Memory B cell (primary cell): Measurements from ENCODE around the gene MIDN.
A peak's percentile ranks its signal among the peaks of the same experiment; 100 is the strongest.

Source experiments
- ATAC-seq: fragments of 150-1000 bp; cut with Tn5 transposase; 2 replicates; pipeline ENCODE4 v1.10.0; 2021; ENCODE audit warnings: low read depth, mild to moderate bottlenecking, moderate library complexity
- DNase-seq, 2 donors: peaks; one replicate each; pipeline ENCODE4 v3.0.0; 2022; ENCODE audit warnings: low spot score in 2 of 2
- H3K27ac Mint-ChIP-seq: one replicate; pipeline ENCODE4 v1.8.0; 2022; ENCODE audit warnings: mild to moderate bottlenecking, moderate library complexity, mixed read lengths
- H3K27me3 Mint-ChIP-seq: one replicate; pipeline ENCODE4 v1.8.0; 2022; ENCODE audit warnings: mixed read lengths
- H3K36me3 Mint-ChIP-seq: one replicate; pipeline ENCODE4 v1.8.0; 2022; ENCODE audit warnings: mild to moderate bottlenecking, mixed read lengths
- H3K4me1 Mint-ChIP-seq: one replicate; pipeline ENCODE4 v1.8.0; 2022; ENCODE audit warnings: mixed read lengths
- H3K4me3 Mint-ChIP-seq: one replicate; pipeline ENCODE4 v1.8.0; 2022; ENCODE audit warnings: mild to moderate bottlenecking, moderate library complexity, mixed read lengths
- H3K9me3 Mint-ChIP-seq: one replicate; pipeline ENCODE4 v1.8.0; 2022; ENCODE audit warnings: mixed read lengths

Gene MIDN

DNA sequence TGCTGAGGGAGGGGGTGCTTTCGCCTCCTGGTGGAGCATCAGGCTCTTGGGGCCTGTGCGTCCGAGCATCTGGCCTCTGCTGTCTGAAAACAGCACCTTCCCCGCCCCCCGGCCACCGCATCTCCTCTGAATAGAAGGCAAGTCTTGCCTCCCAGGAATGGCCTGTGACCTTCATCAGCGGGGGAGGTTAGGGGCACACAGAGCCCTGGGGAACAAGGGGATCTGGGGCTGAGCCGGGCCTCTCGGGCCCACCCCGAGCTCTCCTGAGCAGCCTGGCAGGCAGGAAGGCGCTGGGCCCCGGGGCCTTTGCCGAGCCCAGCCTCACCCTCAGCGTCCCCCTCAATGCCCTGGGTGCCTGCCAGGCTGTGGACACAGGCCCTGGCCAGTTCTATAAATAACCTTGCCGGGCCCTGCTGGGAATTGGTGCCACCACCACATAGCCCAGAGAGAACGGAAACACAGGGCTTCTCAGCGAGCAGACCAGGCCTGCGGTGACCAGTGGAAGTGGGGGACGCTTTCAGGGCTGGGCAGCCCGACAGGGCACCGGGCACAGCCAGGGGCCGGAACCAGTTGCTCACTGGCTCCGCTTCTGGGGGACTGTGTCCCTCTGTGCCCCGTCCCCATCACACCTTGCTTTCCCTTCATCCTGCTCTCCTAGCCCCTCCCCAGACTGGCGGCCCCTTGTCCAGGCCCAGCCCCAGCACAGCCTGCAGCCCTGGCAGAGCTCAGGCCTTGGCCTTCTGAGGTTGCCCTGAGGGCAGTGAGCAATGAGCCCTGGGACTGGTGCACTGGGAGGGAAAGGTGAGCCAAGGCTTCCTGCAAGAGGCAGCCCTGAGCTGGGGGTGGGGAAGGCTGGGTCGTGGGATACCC lies 33.3 kb upstream of the MIDN start:
- ATAC-seq, result no peak
- H3K4me3 Mint-ChIP-seq, result no peak overlapping the region

GRCh38 chr19:1216756-1217155 lies 31.6 kb upstream of the MIDN start:
- Mint-ChIP-seq H3K9me3 (no peaks in the 10 kb centered on the region), H3K36me3 (peaks cover 4% of the 10 kb centered on the region), H3K4me1 (peaks cover 14% of the 10 kb centered on the region), H3K4me3 (no peak overlapping the region), H3K27me3 (no peaks in the 10 kb centered on the region), H3K27ac (no peak overlapping the region)
- no peak for ATAC-seq
- DNase-seq, result no peak

More for the DNA sequence above, 33.3 kb upstream of the MIDN start:
- Mint-ChIP-seq H3K36me3 (peaks cover 9% of the 10 kb centered on the region), H3K9me3 (no peaks in the 10 kb centered on the region), H3K4me1 (peaks cover 14% of the 10 kb centered on the region), H3K27me3 (no peaks in the 10 kb centered on the region), H3K27ac (no peak overlapping the region)
- no peak for DNase-seq

DNA sequence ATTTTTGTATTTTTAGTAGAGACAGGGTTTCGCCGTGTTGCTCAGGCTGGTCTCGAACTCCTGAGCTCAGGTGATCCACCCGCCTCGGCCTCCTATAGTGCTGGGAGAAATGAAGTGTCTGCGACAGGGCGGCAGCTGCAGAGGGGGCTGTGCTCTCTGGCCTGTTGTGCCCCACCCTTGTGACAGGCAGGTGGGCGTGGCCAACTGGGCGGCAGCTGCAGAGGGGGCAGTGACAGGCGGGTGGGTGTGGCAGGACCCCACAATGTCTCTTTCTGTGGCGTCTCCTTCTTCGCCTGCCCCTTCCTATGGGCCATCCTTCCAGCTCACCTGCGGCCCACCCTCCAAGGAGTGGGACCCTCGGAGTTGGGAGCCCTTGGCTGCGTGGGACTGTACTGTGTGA lies 31.0 kb upstream of the MIDN start:
- H3K4me1 Mint-ChIP-seq, result peaks cover 14% of the 10 kb centered on the region
- peaks cover 4% of the 10 kb centered on the region for H3K36me3 Mint-ChIP-seq
- H3K27ac Mint-ChIP-seq, result no peak overlapping the region
- H3K27me3 Mint-ChIP-seq, result no peaks in the 10 kb centered on the region
- no peak overlapping the region for H3K4me3 Mint-ChIP-seq
- H3K9me3 Mint-ChIP-seq, result no peaks in the 10 kb centered on the region
- no peak for ATAC-seq
- no peak for DNase-seq

- Mint-ChIP-seq H3K4me1 (peaks cover 6% of the 10 kb centered on the region), H3K4me3 (no peak overlapping the region), H3K36me3 (no peaks in the 10 kb centered on the region), H3K27ac (no peak overlapping the region), H3K27me3 (no peaks in the 10 kb centered on the region), H3K9me3 (no peaks in the 10 kb centered on the region)
- no peak for DNase-seq
- ATAC-seq, result no peak
These were observed 29.4 kb upstream of the MIDN start for GRCh38 chr19:1218751-1219567.

DNA sequence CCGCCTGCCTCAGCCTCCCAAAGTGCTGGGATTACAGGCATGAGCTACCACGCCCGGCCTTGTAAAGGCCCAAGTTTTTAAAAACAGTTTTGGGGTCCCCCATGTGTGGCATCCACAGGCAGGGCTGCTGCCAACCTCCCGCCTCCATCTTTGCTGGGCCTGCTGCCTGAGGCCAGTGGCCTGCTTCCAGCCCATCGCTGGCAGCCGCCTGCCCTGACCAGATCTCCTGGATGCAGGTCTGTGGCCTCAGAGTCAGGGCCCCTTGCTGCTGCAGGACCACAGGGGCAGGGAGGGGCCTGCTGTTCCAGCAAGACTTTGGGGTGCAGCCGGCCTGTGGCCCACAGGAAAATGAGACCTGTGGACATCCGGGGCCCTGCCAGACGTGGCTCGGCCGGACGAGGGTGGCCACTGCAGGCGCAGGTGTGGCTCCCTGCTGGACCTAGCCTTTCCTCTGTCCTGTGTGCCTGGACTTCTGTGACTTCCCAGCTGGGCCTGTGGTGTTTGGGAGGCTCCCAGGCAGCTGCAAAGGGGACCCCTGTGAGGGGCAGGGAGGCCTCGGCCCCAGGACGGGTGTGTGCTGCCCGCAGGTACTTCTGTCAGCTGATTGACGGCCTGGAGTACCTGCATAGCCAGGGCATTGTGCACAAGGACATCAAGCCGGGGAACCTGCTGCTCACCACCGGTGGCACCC lies 28.5 kb upstream of the MIDN start:
- Mint-ChIP-seq H3K9me3 (no peaks in the 10 kb centered on the region), H3K27ac (no peak overlapping the region), H3K4me3 (no peak overlapping the region), H3K36me3 (no peaks in the 10 kb centered on the region), H3K27me3 (no peaks in the 10 kb centered on the region), H3K4me1 (peaks cover 2% of the 10 kb centered on the region)
- ATAC-seq (no peak), DNase-seq (no peak)

DNA sequence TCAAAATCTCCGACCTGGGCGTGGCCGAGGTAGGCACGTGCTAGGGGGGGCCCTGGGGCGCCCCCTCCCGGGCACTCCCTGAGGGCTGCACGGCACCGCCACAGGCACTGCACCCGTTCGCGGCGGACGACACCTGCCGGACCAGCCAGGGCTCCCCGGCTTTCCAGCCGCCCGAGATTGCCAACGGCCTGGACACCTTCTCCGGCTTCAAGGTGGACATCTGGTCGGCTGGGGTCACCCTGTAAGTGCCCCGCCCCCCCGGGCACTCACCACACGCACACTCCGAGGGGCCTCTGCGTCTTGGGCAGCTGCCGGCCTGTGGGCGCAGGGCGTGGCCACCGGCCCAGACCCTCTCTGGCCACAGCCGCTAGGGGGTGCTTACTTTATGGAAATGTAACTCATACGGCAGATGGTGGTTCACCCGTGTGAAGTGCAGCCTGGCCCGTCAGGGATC lies 27.9 kb upstream of the MIDN start:
- ATAC-seq, result no peak
- no peaks in the 10 kb centered on the region for H3K36me3 Mint-ChIP-seq
- H3K4me1 Mint-ChIP-seq, result peaks cover 2% of the 10 kb centered on the region
- no peak for DNase-seq
- H3K4me3 Mint-ChIP-seq, result no peak overlapping the region
- H3K9me3 Mint-ChIP-seq, result no peaks in the 10 kb centered on the region
- no peaks in the 10 kb centered on the region for H3K27me3 Mint-ChIP-seq
- H3K27ac Mint-ChIP-seq, result no peak overlapping the region

GRCh38 chr19:1220976-1221903 lies 27.1 kb upstream of the MIDN start:
- no peak overlapping the region for H3K27ac Mint-ChIP-seq
- H3K9me3 Mint-ChIP-seq, result no peaks in the 10 kb centered on the region
- no peak overlapping the region for H3K4me3 Mint-ChIP-seq
- DNase-seq (no peak), ATAC-seq (no peak)
- H3K36me3 Mint-ChIP-seq, result no peaks in the 10 kb centered on the region
- no peaks in the 10 kb centered on the region for H3K4me1 Mint-ChIP-seq
- H3K27me3 Mint-ChIP-seq, result no peaks in the 10 kb centered on the region

- no peaks in the 10 kb centered on the region for H3K36me3 Mint-ChIP-seq
- DNase-seq, result no peak
- H3K9me3 Mint-ChIP-seq, result no peaks in the 10 kb centered on the region
- no peaks in the 10 kb centered on the region for H3K4me1 Mint-ChIP-seq
- no peak overlapping the region for H3K4me3 Mint-ChIP-seq
- no peak overlapping the region for H3K27ac Mint-ChIP-seq
- no peak for ATAC-seq
- no peaks in the 10 kb centered on the region for H3K27me3 Mint-ChIP-seq
These were observed 26.5 kb upstream of the MIDN start for GRCh38 chr19:1221904-1222255.

DNA sequence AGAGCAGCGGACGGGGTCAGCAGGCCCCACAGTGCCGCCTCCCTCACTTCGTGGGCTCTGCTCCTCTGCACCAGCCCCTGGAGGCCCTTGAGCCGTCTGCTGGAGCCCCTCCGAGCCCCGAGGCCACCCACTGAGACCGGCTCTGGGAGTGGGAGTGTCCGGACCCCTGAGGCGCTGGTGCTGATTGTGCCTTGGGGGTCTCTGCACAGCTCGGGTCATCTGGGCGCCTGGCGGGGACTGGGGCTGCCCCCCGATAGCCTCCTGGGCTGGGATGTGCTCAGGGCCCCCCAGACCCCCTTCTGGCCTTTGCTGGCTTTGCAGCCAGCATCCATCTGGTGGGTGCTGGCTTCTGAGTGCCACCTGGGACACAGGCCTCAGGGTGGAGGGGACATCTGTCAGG lies 26.0 kb upstream of the MIDN start:
- Mint-ChIP-seq H3K4me1 (no peaks in the 10 kb centered on the region), H3K4me3 (no peak overlapping the region), H3K9me3 (no peaks in the 10 kb centered on the region), H3K36me3 (no peaks in the 10 kb centered on the region), H3K27me3 (no peaks in the 10 kb centered on the region), H3K27ac (no peak overlapping the region)
- peak; percentile 27 for ATAC-seq
- DNase-seq, result no peak

GRCh38 chr19:1223018-1223855 lies 25.1 kb upstream of the MIDN start:
- peak; percentile 63 for ATAC-seq
- no peaks in the 10 kb centered on the region for H3K9me3 Mint-ChIP-seq
- H3K4me3 Mint-ChIP-seq, result no peak overlapping the region
- H3K27me3 Mint-ChIP-seq, result no peaks in the 10 kb centered on the region
- no peaks in the 10 kb centered on the region for H3K4me1 Mint-ChIP-seq
- no peak overlapping the region for H3K27ac Mint-ChIP-seq
- peaks cover 3% of the 10 kb centered on the region for H3K36me3 Mint-ChIP-seq
- DNase-seq, result no peak

DNA sequence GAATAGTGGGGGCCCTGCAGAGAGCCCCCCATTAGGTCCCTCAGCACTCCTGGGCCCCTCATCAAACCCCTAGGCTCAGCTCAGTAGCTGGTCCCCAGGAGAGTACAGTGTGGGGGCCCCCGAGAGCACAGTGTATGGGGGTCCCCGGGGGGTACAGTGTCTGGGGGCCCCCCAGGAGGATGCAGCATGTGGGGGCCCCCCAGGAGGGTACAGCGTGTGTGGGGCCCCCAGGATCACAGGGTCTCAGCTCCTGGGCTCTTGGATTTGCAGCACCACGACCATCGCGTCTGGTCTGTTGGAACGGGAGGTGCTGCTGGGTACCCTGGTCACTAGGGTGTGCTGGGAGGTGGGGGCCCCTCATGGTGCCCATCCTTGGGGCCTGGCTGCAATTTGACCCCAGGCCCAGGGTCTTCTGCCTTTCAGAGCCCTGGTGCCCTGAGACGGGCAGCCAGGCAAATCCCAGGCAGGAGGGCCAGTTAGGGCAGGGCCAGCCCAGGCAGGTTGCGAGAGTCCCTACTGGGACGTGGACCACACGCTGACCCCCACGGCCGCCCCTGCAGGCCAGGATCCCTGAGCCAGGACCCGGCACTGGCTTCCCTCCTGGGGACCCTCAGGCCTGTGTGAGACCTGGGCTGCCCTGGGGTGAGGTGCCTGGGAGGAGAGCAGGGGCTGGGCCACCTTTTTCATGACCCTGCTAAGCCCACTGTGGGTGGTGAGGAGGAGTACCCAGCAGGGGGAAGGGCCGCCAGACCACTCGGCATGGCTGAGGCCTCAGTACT lies 24.1 kb upstream of the MIDN start:
- no peak for ATAC-seq
- Mint-ChIP-seq H3K27me3 (no peaks in the 10 kb centered on the region), H3K4me3 (no peak overlapping the region), H3K4me1 (no peaks in the 10 kb centered on the region), H3K9me3 (no peaks in the 10 kb centered on the region), H3K36me3 (peaks cover 3% of the 10 kb centered on the region), H3K27ac (no peak overlapping the region)
- no peak for DNase-seq

DNA sequence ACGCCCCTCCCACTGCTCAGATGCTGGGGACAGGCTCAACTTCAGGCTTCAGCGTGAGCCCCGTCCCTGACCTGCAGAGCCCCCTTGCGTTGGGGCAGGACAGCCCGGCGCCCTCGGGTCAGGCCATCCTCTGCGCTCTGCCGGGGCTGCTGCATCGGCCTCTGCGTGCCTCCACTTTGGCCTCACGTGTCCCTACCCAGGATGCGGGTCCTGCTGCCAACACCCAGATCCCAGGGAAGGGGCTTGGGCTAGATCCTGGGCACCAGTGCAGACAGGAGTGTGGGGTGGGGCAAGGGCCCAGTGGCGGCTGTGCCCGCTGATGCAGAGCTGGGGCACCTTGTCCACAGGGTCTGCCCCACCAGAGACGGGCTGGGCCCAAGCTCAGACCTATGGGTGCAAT lies 23.5 kb upstream of the MIDN start:
- Mint-ChIP-seq H3K4me3 (no peak overlapping the region), H3K27me3 (no peaks in the 10 kb centered on the region), H3K27ac (no peak overlapping the region), H3K36me3 (peaks cover 3% of the 10 kb centered on the region), H3K9me3 (no peaks in the 10 kb centered on the region), H3K4me1 (no peaks in the 10 kb centered on the region)
- ATAC-seq (no peak), DNase-seq (no peak)
